HG03097 (cell line): ENCODE data around the gene MARK4.

Source experiments
- ATAC-seq: cut with Tn5 transposase; IDR thresholded peaks from one replicate; pipeline ENCODE4 v1.9.1; 2021; ENCODE audit not compliant: unreplicated experiment, low FRiP score

Gene MARK4

DNA sequence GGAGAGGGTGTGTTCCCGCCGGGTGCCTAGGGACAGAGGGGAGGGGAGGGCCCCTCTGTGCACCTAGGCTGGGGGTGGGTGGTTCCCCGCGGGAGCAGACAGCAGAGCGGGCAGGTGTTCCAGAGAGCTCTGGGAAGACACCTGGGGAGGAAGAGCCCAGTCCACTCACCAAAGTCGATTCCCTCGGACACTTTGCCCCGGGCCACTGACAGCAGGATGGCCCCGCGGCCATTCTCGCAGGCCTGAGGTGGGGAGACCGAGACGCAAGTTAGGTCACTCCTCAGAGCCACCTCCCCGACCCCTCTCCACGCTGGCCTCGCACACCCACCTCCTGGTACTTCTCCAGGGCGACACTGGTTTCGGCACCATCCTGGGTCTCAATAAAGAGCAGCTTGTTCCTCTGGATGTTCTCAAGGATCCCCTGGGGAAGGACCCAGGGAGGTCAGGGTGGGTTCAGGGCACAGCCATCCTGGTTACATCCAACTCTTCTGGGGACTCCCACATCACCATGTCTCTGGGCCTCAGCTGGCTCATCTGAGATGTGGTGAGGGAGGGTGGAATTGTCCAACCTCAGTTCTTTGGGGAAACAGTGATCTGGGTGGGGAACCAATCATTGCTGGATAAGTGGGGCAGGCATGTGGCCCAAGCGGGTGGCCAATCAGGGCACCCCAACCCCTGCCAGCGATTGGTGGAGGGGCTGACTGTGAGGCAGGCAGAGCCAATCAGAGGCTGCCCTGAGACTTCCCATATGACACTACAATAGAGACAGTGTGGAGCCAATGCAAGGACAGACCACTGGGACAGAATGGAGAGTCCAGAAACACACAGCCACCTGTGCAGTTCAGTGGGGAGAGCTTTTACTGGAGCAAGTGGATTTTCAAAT lies 102.1 kb downstream of the MARK4 start:
- ATAC-seq, result no peak

DNA sequence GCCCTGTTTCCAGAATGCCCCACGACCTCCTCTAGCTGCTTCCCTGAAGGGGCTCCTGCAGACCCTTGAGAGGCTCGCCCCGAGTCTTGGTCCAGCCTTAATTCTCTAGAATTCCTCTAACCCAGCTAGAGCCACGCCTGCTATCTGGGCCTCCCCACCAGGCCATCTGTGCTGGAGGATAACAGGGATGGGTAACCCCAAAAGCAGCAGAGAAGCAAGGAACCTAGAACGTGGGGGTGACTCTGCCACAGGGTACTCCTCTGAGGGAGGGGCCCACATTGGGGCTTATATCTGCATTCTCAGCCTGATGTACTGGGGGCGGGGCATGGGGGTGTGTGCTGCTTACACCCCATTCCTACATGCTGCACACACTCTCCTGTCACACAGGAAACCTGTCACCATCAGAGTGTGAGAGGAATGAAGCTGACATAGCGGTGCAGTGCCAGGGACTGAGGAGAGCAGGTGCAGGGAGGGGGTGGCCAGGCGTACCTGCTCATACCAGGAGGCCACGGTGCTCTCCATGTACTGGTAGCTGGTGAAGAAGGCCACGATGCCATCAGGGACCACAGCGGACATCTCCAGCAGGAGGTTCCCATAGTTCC lies 103.3 kb downstream of the MARK4 start:
- ATAC-seq, result no peak
